Type B pancreatic cell (in vitro differentiated cells): Measurements from ENCODE around the gene IL18R1. TPM values are rescaled to one million over a fixed set of nuclear protein-coding genes. Genes with fewer than 3 reads are reported as not detected.

Experiments used
- DNase-seq: peaks from one replicate; pipeline ENCODE4 v3.0.0; 2021; ENCODE audit warnings: mixed read lengths; ENCODE audit not compliant: unreplicated experiment; ENCODE audit errors: extremely low spot score
- H3K27ac Mint-ChIP-seq: 2 replicates; pipeline ENCODE4 v1.8.0; 2021; ENCODE audit warnings: mild to moderate bottlenecking, mixed read lengths
- H3K27me3 Mint-ChIP-seq: 2 replicates; pipeline ENCODE4 v1.8.0; 2021; ENCODE audit warnings: mixed read lengths
- H3K36me3 Mint-ChIP-seq: 2 replicates; pipeline ENCODE4 v1.8.0; 2021; ENCODE audit warnings: mixed read lengths
- H3K4me1 Mint-ChIP-seq: one replicate; pipeline ENCODE4 v1.8.0; 2021; ENCODE audit warnings: mixed read lengths; ENCODE audit not compliant: unreplicated experiment
- H3K4me3 Mint-ChIP-seq: 2 replicates; pipeline ENCODE4 v1.8.0; 2021; ENCODE audit warnings: mild to moderate bottlenecking, mixed read lengths
- H3K9me3 Mint-ChIP-seq: 2 replicates; pipeline ENCODE4 v1.8.0; 2021; ENCODE audit warnings: mixed read lengths
- long read RNA-seq: library from polyadenylated mRNA; unstranded; transcript quantifications from one replicate; pipeline ENCODE4 v2.0.0, GENCODE V29; 2020
- total RNA-seq: library from RNA; stranded (reverse); gene quantifications from 2 replicates; pipeline ENCODE4 v1.2.1, GENCODE V29; 2021; ENCODE audit warnings: low replicate concordance
- TF ChIP-seq, protein P1 (sequence below): fragments of 200-600 bp; sonication (generic); conservative IDR thresholded peaks from 2 replicates; pipeline ENCODE4 v1.5.0; 2021; ENCODE audit warnings: antibody characterized with exemption, mild to moderate bottlenecking

Gene IL18R1
- total RNA-seq = 5.8 and 9.8 TPM in 2 replicates
- long read RNA-seq, partial matches to known transcripts = 6 of 21 reads
- long read RNA-seq, other reads (novel, unspliced or antisense) = 13 of 21 reads

GRCh38 chr2:102355526-102356380, at the start of gene IL18R1:
Gene IL18R1, plus strand, starts transcription at chr2:102355796. Its CDS starts 6,865 bp downstream, at chr2:102362661.
- TF ChIP-seq, protein P1, sequence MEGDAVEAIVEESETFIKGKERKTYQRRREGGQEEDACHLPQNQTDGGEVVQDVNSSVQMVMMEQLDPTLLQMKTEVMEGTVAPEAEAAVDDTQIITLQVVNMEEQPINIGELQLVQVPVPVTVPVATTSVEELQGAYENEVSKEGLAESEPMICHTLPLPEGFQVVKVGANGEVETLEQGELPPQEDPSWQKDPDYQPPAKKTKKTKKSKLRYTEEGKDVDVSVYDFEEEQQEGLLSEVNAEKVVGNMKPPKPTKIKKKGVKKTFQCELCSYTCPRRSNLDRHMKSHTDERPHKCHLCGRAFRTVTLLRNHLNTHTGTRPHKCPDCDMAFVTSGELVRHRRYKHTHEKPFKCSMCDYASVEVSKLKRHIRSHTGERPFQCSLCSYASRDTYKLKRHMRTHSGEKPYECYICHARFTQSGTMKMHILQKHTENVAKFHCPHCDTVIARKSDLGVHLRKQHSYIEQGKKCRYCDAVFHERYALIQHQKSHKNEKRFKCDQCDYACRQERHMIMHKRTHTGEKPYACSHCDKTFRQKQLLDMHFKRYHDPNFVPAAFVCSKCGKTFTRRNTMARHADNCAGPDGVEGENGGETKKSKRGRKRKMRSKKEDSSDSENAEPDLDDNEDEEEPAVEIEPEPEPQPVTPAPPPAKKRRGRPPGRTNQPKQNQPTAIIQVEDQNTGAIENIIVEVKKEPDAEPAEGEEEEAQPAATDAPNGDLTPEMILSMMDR = peak; percentile 82
- H3K27ac Mint-ChIP-seq = peak within 1 kb of the TSS; percentile 79
- no peaks in the 10 kb centered on the region for H3K9me3 Mint-ChIP-seq
- peak; percentile 88 for DNase-seq
- peaks cover 30% of the 10 kb centered on the region for H3K27me3 Mint-ChIP-seq
- no peaks in the 10 kb centered on the region for H3K4me1 Mint-ChIP-seq
- peak within 1 kb of the TSS; percentile 92 for H3K4me3 Mint-ChIP-seq
- H3K36me3 Mint-ChIP-seq = no peaks in the 10 kb centered on the region

- H3K27ac Mint-ChIP-seq = no peak overlapping the region
- H3K4me1 Mint-ChIP-seq = no peaks in the 10 kb centered on the region
- H3K9me3 Mint-ChIP-seq = no peaks in the 10 kb centered on the region
- H3K4me3 Mint-ChIP-seq = no peak overlapping the region
- no peaks in the 10 kb centered on the region for H3K36me3 Mint-ChIP-seq
- TF ChIP-seq, protein P1 = no peak
- DNase-seq = no peak
- H3K27me3 Mint-ChIP-seq = peaks cover 31% of the 10 kb centered on the region
Observed at GRCh38 chr2:102306125-102306524, 49.5 kb upstream of the IL18R1 start.

GRCh38 chr2:102310964-102311640, 44.5 kb upstream of the IL18R1 start, which contains the start of gene IL1RL1:
Gene IL1RL1, plus strand, starts transcription at chr2:102311563. Its CDS starts 26,702 bp downstream, at chr2:102338265.
- H3K27ac Mint-ChIP-seq = no peak within 1 kb of the TSS
- no peak within 1 kb of the TSS for H3K4me3 Mint-ChIP-seq
- peaks cover 18% of the 10 kb centered on the region for H3K27me3 Mint-ChIP-seq
- DNase-seq = no peak
- no peaks in the 10 kb centered on the region for H3K4me1 Mint-ChIP-seq
- H3K36me3 Mint-ChIP-seq = no peaks in the 10 kb centered on the region
- H3K9me3 Mint-ChIP-seq = no peaks in the 10 kb centered on the region
- TF ChIP-seq, protein P1 = no peak

GRCh38 chr2:102313025-102313424, 42.6 kb upstream of the IL18R1 start:
- peaks cover 7% of the 10 kb centered on the region for H3K27me3 Mint-ChIP-seq
- DNase-seq = no peak

DNA sequence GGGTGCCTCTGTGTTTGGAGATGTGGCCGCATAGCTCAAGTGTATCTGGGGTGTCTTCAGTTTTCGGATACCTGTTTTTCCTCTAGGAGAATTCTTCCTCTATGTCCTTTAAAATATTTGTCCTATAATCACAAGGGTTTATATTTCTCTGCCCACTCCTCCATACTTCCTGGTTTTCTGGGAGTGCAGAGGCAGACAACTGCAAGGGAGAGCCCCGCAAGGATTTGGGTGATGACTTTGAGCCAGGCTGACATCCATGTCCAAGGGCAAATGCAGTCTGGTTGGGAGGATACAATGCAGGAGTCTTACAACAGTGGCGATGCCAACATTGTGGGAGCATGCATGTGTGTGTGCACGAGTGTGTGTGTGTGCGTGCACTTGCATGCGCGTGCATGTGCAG, 42.1 kb upstream of the IL18R1 start:
- no peak overlapping the region for H3K27ac Mint-ChIP-seq
- TF ChIP-seq, protein P1 = no peak

More at GRCh38 chr2:102313025-102313424, 42.6 kb upstream of the IL18R1 start:
- TF ChIP-seq, protein P1 = no peak
- H3K4me3 Mint-ChIP-seq = no peak overlapping the region
- no peaks in the 10 kb centered on the region for H3K4me1 Mint-ChIP-seq
- H3K27ac Mint-ChIP-seq = no peak overlapping the region
- H3K36me3 Mint-ChIP-seq = no peaks in the 10 kb centered on the region
- H3K9me3 Mint-ChIP-seq = no peaks in the 10 kb centered on the region

More for the DNA sequence above, 42.1 kb upstream of the IL18R1 start:
- Mint-ChIP-seq H3K9me3 (no peaks in the 10 kb centered on the region), H3K4me3 (no peak overlapping the region), H3K27me3 (peaks cover 4% of the 10 kb centered on the region), H3K4me1 (no peaks in the 10 kb centered on the region), H3K36me3 (no peaks in the 10 kb centered on the region)
- DNase-seq = no peak
